Activated CD8-positive, alpha-beta memory T cell treated with anti-CD3 and anti-CD28 coated beads, Interleukin-2, amount 10 ng/mL, durations not matched to agents 7 days and 5 days (primary cell): ENCODE data around the gene PGBD1. TPM values are rescaled to one million over a fixed set of nuclear protein-coding genes. Genes with fewer than 3 reads are reported as not detected.
"Not testable (repeated sequence)": the region's sequence is repeated elsewhere in the genome, so short reads cannot be mapped to it uniquely, and the experiment has no call there.

Experiments
- ATAC-seq: fragments of 150-1000 bp; cut with Tn5 transposase; one replicate; pipeline ENCODE4 v1.10.0; 2021; ENCODE audit warnings: moderate library complexity
- CTCF ChIA-PET: fragments of 350-600 bp; sonication (Branson Sonifier 250); formaldehyde crosslinking; loops from one replicate; lab custom pipeline; 2021; ENCODE audit warnings: antibody characterized with exemption; lab: Charles Lee
- DNase-seq: peaks from one replicate; pipeline ENCODE4 v3.0.0-alpha.2; 2020
- H3K27ac Mint-ChIP-seq: one replicate; pipeline ENCODE4 v1.8.0; 2021; ENCODE audit warnings: mild to moderate bottlenecking, mixed read lengths
- H3K27me3 Mint-ChIP-seq: one replicate; pipeline ENCODE4 v1.8.0; 2021; ENCODE audit warnings: mixed read lengths
- H3K36me3 Mint-ChIP-seq: one replicate; pipeline ENCODE4 v1.8.0; 2021; ENCODE audit warnings: mild to moderate bottlenecking, mixed read lengths
- H3K4me1 Mint-ChIP-seq: one replicate; pipeline ENCODE4 v1.8.0; 2021; ENCODE audit warnings: mixed read lengths
- H3K4me3 Mint-ChIP-seq: one replicate; pipeline ENCODE4 v1.8.0; 2021; ENCODE audit warnings: mild to moderate bottlenecking, moderate library complexity, mixed read lengths
- H3K9me3 Mint-ChIP-seq: one replicate; pipeline ENCODE4 v1.8.0; 2022; ENCODE audit warnings: low read depth, mixed read lengths
- total RNA-seq, 2 experiments: library from RNA; stranded (reverse); gene quantifications; one replicate each; pipeline ENCODE4 v1.2.3, GENCODE V29; 2021

Gene PGBD1
- total RNA-seq, 2 experiments from 2014 or later, result 3.9 to 4.2 TPM

- H3K4me3 Mint-ChIP-seq, result no peak overlapping the region
- CTCF ChIA-PET, result no interaction called here
- H3K27ac Mint-ChIP-seq, result no peak overlapping the region
- no peaks in the 10 kb centered on the region for H3K9me3 Mint-ChIP-seq
- peaks cover 5% of the 10 kb centered on the region for H3K27me3 Mint-ChIP-seq
- DNase-seq (no peak), ATAC-seq (no peak)
- H3K4me1 Mint-ChIP-seq, result peaks cover 14% of the 10 kb centered on the region
- peaks cover 16% of the 10 kb centered on the region for H3K36me3 Mint-ChIP-seq
These were observed 1.6 kb downstream of the PGBD1 start for GRCh38 chr6:28282926-28283325.

- Mint-ChIP-seq H3K4me3 (no peak overlapping the region), H3K36me3 (peaks cover 29% of the 10 kb centered on the region), H3K27me3 (no peaks in the 10 kb centered on the region), H3K4me1 (peaks cover 6% of the 10 kb centered on the region), H3K9me3 (peaks cover 2% of the 10 kb centered on the region), H3K27ac (no peak overlapping the region)
- DNase-seq (no peak), ATAC-seq (no peak)
- CTCF ChIA-PET, result no interaction called here
These were observed 10.2 kb downstream of the PGBD1 start for GRCh38 chr6:28291573-28291972.

DNA sequence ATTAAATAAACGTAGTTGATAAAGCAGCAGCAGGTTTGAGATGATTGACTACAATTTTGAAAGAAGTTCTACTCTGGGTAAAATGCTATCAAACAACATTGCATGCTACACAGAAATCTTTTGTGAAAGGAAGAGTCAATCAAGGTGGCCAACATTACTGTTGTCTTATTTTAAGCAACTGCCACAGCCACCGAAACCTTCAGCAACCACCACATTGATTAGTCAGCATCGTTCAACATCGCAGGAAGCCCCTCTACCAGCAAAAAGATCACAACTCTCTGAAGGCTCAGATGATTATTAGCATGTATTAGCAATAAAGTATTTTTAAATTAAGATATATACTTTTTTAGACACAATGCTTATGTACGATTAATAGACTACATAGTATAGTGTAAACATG lies 14.0 kb downstream of the PGBD1 start:
- H3K9me3 Mint-ChIP-seq, result peaks cover 2% of the 10 kb centered on the region
- H3K36me3 Mint-ChIP-seq, result peaks cover 23% of the 10 kb centered on the region
- CTCF ChIA-PET, result interaction anchor here (1.0 kb wide), 1 partner anchor 61 kb away, joined by 3 read pairs; no protein-coding TSS in a partner anchor
- H3K4me1 Mint-ChIP-seq, result peaks cover 6% of the 10 kb centered on the region
- ATAC-seq, result no peak
- H3K27me3 Mint-ChIP-seq, result no peaks in the 10 kb centered on the region
- H3K27ac Mint-ChIP-seq, result no peak overlapping the region
- H3K4me3 Mint-ChIP-seq, result no peak overlapping the region
- no peak for DNase-seq

DNA sequence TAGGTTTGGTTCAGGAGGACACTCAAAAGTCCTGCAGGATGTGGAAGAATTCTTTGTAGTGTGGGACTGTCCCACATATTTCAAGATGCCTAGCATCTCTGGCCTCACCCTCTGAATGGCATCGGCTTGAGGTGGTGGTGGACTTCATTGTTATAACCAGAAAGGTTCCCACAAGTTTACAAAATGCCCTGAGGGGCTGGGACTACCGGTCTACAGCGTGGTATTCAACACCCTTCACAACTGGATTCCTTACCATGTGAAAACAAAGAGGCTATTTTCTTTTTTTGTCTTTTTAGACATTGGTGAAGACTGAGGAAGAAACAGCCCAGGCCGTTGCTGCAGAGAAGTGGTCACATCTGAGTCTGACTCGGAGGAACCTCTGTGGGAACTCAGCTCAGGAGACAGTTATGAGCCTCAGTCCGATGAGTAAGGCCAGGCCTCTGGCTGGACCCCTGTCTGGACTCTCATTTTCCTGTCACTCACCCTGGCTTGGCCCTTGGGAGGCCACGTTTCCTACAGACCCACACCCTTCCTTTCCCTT lies 15.2 kb downstream of the PGBD1 start:
- H3K36me3 Mint-ChIP-seq, result peaks cover 24% of the 10 kb centered on the region
- H3K4me3 Mint-ChIP-seq, result no peak overlapping the region
- H3K27ac Mint-ChIP-seq, result no peak overlapping the region
- CTCF ChIA-PET, result no interaction called here
- no peaks in the 10 kb centered on the region for H3K9me3 Mint-ChIP-seq
- peaks cover 6% of the 10 kb centered on the region for H3K4me1 Mint-ChIP-seq
- no peak for ATAC-seq
- DNase-seq, result no peak
- no peaks in the 10 kb centered on the region for H3K27me3 Mint-ChIP-seq

DNA sequence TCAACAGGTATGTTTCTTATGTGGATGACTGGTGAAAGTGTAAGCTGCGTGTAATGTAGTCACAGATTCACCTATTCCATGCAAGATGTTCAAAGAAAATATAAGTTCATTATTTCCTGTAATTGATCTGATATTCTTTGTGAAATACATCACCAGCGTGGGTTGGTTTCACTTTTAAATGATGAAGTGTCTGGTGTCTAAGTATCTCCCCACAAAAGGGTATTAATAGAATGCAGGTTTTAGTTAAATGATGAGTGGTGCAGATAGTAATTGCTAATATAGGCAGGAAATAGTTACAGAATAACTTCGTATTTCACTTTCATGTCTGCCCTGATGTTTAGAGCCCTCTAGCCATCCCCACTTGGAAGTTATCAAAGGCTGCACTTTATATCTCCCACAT lies 22.2 kb downstream of the PGBD1 start:
- Mint-ChIP-seq H3K4me1 (peaks cover 15% of the 10 kb centered on the region), H3K36me3 (peaks cover 20% of the 10 kb centered on the region), H3K27me3 (peaks cover 3% of the 10 kb centered on the region), H3K27ac (no peak overlapping the region), H3K9me3 (peaks cover 4% of the 10 kb centered on the region), H3K4me3 (peak overlapping the region; percentile 10)
- DNase-seq (no peak), ATAC-seq (peak; percentile 36)
- CTCF ChIA-PET, result no interaction called here

- peaks cover 11% of the 10 kb centered on the region for H3K36me3 Mint-ChIP-seq
- H3K4me3 Mint-ChIP-seq, CTCF ChIA-PET, H3K27ac Mint-ChIP-seq, DNase-seq, H3K9me3 Mint-ChIP-seq, H3K27me3 Mint-ChIP-seq, ATAC-seq: not testable (repeated sequence)
- H3K4me1 Mint-ChIP-seq, result peaks cover 15% of the 10 kb centered on the region
These were observed 25.0 kb downstream of the PGBD1 start for GRCh38 chr6:28306363-28306762.

- peaks cover 3% of the 10 kb centered on the region for H3K9me3 Mint-ChIP-seq
- H3K27me3 Mint-ChIP-seq, result peaks cover 12% of the 10 kb centered on the region
- H3K27ac Mint-ChIP-seq, result no peak overlapping the region
- H3K36me3 Mint-ChIP-seq, result peaks cover 3% of the 10 kb centered on the region
- no peak for DNase-seq
- no peak overlapping the region for H3K4me3 Mint-ChIP-seq
- H3K4me1 Mint-ChIP-seq, result no peaks in the 10 kb centered on the region
- CTCF ChIA-PET, result no interaction called here
- ATAC-seq, result no peak
These were observed 29.9 kb downstream of the PGBD1 start for GRCh38 chr6:28311139-28311823.

DNA sequence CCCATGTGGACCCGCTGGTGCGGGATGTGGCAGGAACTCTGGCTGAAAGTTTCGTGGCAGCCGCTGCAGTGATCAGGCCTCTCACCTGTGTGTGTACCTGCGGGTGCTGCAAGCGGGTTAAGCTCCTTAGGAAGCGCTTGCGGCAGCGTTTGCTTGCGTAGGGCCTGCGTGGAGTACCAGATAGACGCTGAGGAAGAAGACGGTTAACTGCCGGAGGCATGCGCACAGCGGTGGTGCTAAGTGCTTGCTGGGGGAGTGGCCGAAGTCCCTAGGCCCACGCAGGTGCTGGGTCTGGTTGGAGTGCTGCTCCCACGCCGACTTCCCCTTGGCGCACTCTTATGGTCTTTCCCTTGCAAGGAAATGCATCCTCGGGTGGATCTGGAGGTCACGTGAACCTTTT lies 31.6 kb downstream of the PGBD1 start:
- DNase-seq (no peak), ATAC-seq (no peak)
- no peaks in the 10 kb centered on the region for H3K36me3 Mint-ChIP-seq
- H3K4me3 Mint-ChIP-seq, result no peak overlapping the region
- no peak overlapping the region for H3K27ac Mint-ChIP-seq
- peaks cover 17% of the 10 kb centered on the region for H3K27me3 Mint-ChIP-seq
- no peaks in the 10 kb centered on the region for H3K4me1 Mint-ChIP-seq
- CTCF ChIA-PET, result no interaction called here
- H3K9me3 Mint-ChIP-seq, result no peaks in the 10 kb centered on the region

DNA sequence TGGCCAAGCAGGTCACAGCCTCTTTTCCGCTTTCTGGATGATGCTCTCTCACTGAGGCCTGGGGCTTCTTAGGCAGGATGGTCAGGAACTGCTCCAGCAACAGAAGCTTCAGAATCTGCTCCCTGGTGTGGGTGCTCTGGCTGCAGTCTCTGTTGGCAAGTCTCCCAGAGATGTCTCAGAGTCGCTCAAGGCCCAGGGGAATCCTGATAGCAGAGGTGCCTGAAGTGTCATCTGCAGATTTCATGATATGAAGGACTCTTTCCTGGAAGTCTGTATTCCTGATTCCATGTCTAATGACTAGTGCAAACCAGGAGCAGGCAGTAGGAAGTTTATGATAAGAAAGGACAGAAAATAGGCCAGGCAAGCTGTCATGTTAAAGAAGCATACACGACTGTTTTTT lies 34.3 kb downstream of the PGBD1 start:
- CTCF ChIA-PET, result interaction anchor here (1.1 kb wide), 1 partner anchor 29 kb away, joined by 3 read pairs; no protein-coding TSS in a partner anchor
- H3K36me3 Mint-ChIP-seq, result no peaks in the 10 kb centered on the region

GRCh38 chr6:28317866-28318265 lies 36.5 kb downstream of the PGBD1 start:
- H3K36me3 Mint-ChIP-seq, H3K4me3 Mint-ChIP-seq, DNase-seq, H3K27ac Mint-ChIP-seq, H3K4me1 Mint-ChIP-seq, CTCF ChIA-PET, ATAC-seq, H3K9me3 Mint-ChIP-seq: not testable (repeated sequence)
- peaks cover 11% of the 10 kb centered on the region for H3K27me3 Mint-ChIP-seq

More for the DNA sequence above, 34.3 kb downstream of the PGBD1 start:
- Mint-ChIP-seq H3K9me3 (no peaks in the 10 kb centered on the region), H3K27ac (no peak overlapping the region), H3K4me3 (no peak overlapping the region), H3K27me3 (peaks cover 8% of the 10 kb centered on the region), H3K4me1 (no peaks in the 10 kb centered on the region)
- no peak for ATAC-seq
- DNase-seq, result no peak

DNA sequence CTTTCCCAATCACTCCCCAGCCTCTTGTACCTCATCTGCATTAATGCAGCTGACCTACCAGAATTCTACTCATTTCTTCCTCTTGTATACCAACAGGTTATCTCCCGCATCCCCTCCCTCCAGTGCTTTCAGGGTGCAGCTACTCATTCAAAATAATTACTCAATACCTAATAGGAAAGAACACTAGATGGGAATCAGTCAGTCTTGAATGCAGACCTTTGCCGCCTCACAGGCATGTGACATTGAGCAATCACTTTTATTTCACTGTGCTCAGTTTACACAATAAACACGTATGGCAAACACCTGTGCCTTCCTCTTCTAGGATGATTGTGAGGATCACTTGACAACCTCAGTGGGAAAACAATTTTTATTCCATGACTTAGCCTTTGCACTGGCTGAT lies 41.3 kb downstream of the PGBD1 start:
- H3K27ac Mint-ChIP-seq, result no peak overlapping the region
- peaks cover 3% of the 10 kb centered on the region for H3K27me3 Mint-ChIP-seq
- peaks cover 15% of the 10 kb centered on the region for H3K36me3 Mint-ChIP-seq
- CTCF ChIA-PET, result no interaction called here
- peaks cover 16% of the 10 kb centered on the region for H3K9me3 Mint-ChIP-seq
- no peak overlapping the region for H3K4me3 Mint-ChIP-seq
- no peaks in the 10 kb centered on the region for H3K4me1 Mint-ChIP-seq
- DNase-seq (no peak), ATAC-seq (no peak)

GRCh38 chr6:28323813-28324424 lies 42.5 kb downstream of the PGBD1 start:
- DNase-seq (no peak), ATAC-seq (no peak)
- H3K9me3 Mint-ChIP-seq, result peaks cover 18% of the 10 kb centered on the region
- CTCF ChIA-PET, result no interaction called here
- no peaks in the 10 kb centered on the region for H3K4me1 Mint-ChIP-seq
- H3K36me3 Mint-ChIP-seq, result peaks cover 17% of the 10 kb centered on the region
- no peak overlapping the region for H3K4me3 Mint-ChIP-seq
- H3K27me3 Mint-ChIP-seq, result peaks cover 3% of the 10 kb centered on the region
- H3K27ac Mint-ChIP-seq, result no peak overlapping the region

DNA sequence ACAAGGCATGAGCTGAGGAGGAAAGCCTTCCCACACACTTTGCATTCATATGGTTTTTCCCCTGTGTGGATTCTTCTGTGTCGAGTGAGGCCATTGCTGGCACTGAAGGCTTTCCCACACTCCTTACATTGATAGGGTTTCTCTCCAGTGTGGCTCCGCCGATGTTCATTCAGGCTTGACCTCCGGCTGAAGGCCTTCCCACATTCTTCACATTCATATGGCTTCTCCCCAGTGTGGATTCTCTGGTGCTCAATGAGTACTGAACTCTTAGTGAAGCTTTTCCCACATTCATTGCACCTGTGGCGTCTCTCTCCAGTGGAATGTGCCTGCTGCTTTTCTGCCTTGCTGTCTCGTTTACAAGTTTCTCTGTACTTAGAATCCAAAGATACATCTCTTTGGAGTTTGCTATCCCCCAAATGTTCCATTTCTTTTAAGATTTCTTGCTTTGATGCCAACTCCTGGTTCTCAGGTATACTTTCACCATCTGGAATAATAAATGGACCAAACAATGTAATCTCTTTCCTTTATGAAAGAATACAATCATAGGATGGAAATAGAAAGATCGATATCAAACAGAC lies 45.1 kb downstream of the PGBD1 start:
- Mint-ChIP-seq H3K4me1 (no peaks in the 10 kb centered on the region), H3K4me3 (no peak overlapping the region), H3K27ac (no peak overlapping the region), H3K36me3 (peaks cover 18% of the 10 kb centered on the region), H3K27me3 (no peaks in the 10 kb centered on the region), H3K9me3 (peaks cover 18% of the 10 kb centered on the region)
- ATAC-seq, result no peak
- no peak for DNase-seq
- CTCF ChIA-PET, result no interaction called here
